ENCODE results near the gene GALK1.

GALK1 gene

GRCh38 chr17:75774991-75775668, 10.1 kb upstream of the GALK1 start:
- Histone ChIP-seq H3K4me3 (ENCODE audit: low read depth, low read length) (no peak overlapping the region), H3K36me3 (ENCODE audit: insufficient read depth, low read length) (peaks cover 28% of the 10 kb centered on the region), H2AFZ (ENCODE audit: low read length, unreplicated experiment) (no peak overlapping the region), H3K27ac (ENCODE audit: low read depth, low read length) (no peak overlapping the region), H3K79me2 (ENCODE audit: control insufficient read depth, insufficient read depth, low read length, unreplicated experiment) (peaks cover 28% of the 10 kb centered on the region), H3K27me3 (ENCODE audit: insufficient read depth, low read length) (no peaks in the 10 kb centered on the region), H3K4me1 (ENCODE audit: control insufficient read depth, insufficient read depth, low read length, unreplicated experiment) (peaks cover 13% of the 10 kb centered on the region)

GRCh38 chr17:75774471-75774990, 9.5 kb upstream of the GALK1 start:
- Histone ChIP-seq H3K79me2 (ENCODE audit: control insufficient read depth, insufficient read depth, low read length, unreplicated experiment) (peaks cover 27% of the 10 kb centered on the region), H3K4me3 (ENCODE audit: low read depth, low read length) (no peak overlapping the region), H3K27ac (ENCODE audit: low read depth, low read length) (no peak overlapping the region), H3K4me1 (ENCODE audit: control insufficient read depth, insufficient read depth, low read length, unreplicated experiment) (peaks cover 13% of the 10 kb centered on the region), H2AFZ (ENCODE audit: low read length, unreplicated experiment) (no peak overlapping the region), H3K36me3 (ENCODE audit: insufficient read depth, low read length) (peaks cover 28% of the 10 kb centered on the region), H3K27me3 (ENCODE audit: insufficient read depth, low read length) (no peaks in the 10 kb centered on the region)

- Histone ChIP-seq H3K27me3 (ENCODE audit: insufficient read depth, low read length) (no peaks in the 10 kb centered on the region), H3K4me3 (ENCODE audit: low read depth, low read length) (no peak overlapping the region), H3K4me1 (ENCODE audit: control insufficient read depth, insufficient read depth, low read length, unreplicated experiment) (peaks cover 13% of the 10 kb centered on the region), H3K36me3 (ENCODE audit: insufficient read depth, low read length) (peaks cover 26% of the 10 kb centered on the region), H3K27ac (ENCODE audit: low read depth, low read length) (no peak overlapping the region), H3K79me2 (ENCODE audit: control insufficient read depth, insufficient read depth, low read length, unreplicated experiment) (peaks cover 22% of the 10 kb centered on the region), H2AFZ (ENCODE audit: low read length, unreplicated experiment) (no peak overlapping the region)
Measured at GRCh38 chr17:75773808-75774470, 8.9 kb upstream of the GALK1 start.

GRCh38 chr17:75773121-75773807, 8.3 kb upstream of the GALK1 start:
- peaks cover 19% of the 10 kb centered on the region for H3K36me3 ChIP-seq (ENCODE audit: insufficient read depth, low read length)
- H2AFZ ChIP-seq (ENCODE audit: low read length, unreplicated experiment) = no peak overlapping the region
- no peak overlapping the region for H3K4me3 ChIP-seq (ENCODE audit: low read depth, low read length)
- no peak overlapping the region for H3K27ac ChIP-seq (ENCODE audit: low read depth, low read length)
- peaks cover 13% of the 10 kb centered on the region for H3K4me1 ChIP-seq (ENCODE audit: control insufficient read depth, insufficient read depth, low read length, unreplicated experiment)
- H3K79me2 ChIP-seq (ENCODE audit: control insufficient read depth, insufficient read depth, low read length, unreplicated experiment) = peaks cover 15% of the 10 kb centered on the region
- no peaks in the 10 kb centered on the region for H3K27me3 ChIP-seq (ENCODE audit: insufficient read depth, low read length)

- no peak overlapping the region for H2AFZ ChIP-seq (ENCODE audit: low read length, unreplicated experiment)
- peaks cover 6% of the 10 kb centered on the region for H3K4me1 ChIP-seq (ENCODE audit: control insufficient read depth, insufficient read depth, low read length, unreplicated experiment)
- no peaks in the 10 kb centered on the region for H3K79me2 ChIP-seq (ENCODE audit: control insufficient read depth, insufficient read depth, low read length, unreplicated experiment)
- no peak overlapping the region for H3K27ac ChIP-seq (ENCODE audit: low read depth, low read length)
- H3K4me3 ChIP-seq (ENCODE audit: low read depth, low read length) = no peak overlapping the region
- peaks cover 5% of the 10 kb centered on the region for H3K36me3 ChIP-seq (ENCODE audit: insufficient read depth, low read length)
- no peaks in the 10 kb centered on the region for H3K27me3 ChIP-seq (ENCODE audit: insufficient read depth, low read length)
Measured at GRCh38 chr17:75771334-75772281, 6.6 kb upstream of the GALK1 start.

GRCh38 chr17:75769536-75769935, 4.5 kb upstream of the GALK1 start:
- Histone ChIP-seq H3K79me2 (ENCODE audit: control insufficient read depth, insufficient read depth, low read length, unreplicated experiment) (no peaks in the 10 kb centered on the region), H2AFZ (ENCODE audit: low read length, unreplicated experiment) (no peak overlapping the region), H3K4me1 (ENCODE audit: control insufficient read depth, insufficient read depth, low read length, unreplicated experiment) (no peaks in the 10 kb centered on the region), H3K4me3 (ENCODE audit: low read depth, low read length) (no peak overlapping the region), H3K36me3 (ENCODE audit: insufficient read depth, low read length) (no peaks in the 10 kb centered on the region), H3K27me3 (ENCODE audit: insufficient read depth, low read length) (no peaks in the 10 kb centered on the region), H3K27ac (ENCODE audit: low read depth, low read length) (no peak overlapping the region)

- Histone ChIP-seq H3K79me2 (ENCODE audit: control insufficient read depth, insufficient read depth, low read length, unreplicated experiment) (peaks cover 5% of the 10 kb centered on the region), H2AFZ (ENCODE audit: low read length, unreplicated experiment) (no peak overlapping the region), H3K4me1 (ENCODE audit: control insufficient read depth, insufficient read depth, low read length, unreplicated experiment) (peaks cover 8% of the 10 kb centered on the region), H3K27ac (ENCODE audit: low read depth, low read length) (no peak overlapping the region), H3K36me3 (ENCODE audit: insufficient read depth, low read length) (no peaks in the 10 kb centered on the region), H3K27me3 (ENCODE audit: insufficient read depth, low read length) (no peaks in the 10 kb centered on the region), H3K4me3 (ENCODE audit: low read depth, low read length) (no peak overlapping the region)
Measured at GRCh38 chr17:75767881-75768280, 2.9 kb upstream of the GALK1 start.

GRCh38 chr17:75765981-75766380, 989 bp upstream of the GALK1 start:
- no peaks in the 10 kb centered on the region for H3K27me3 ChIP-seq (ENCODE audit: insufficient read depth, low read length)
- H2AFZ ChIP-seq (ENCODE audit: low read length, unreplicated experiment) = no peak overlapping the region
- H3K36me3 ChIP-seq (ENCODE audit: insufficient read depth, low read length) = peaks cover 3% of the 10 kb centered on the region; the same call in 1 of the 2 replicates
- H3K4me3 ChIP-seq (ENCODE audit: low read depth, low read length) = no peak overlapping the region
- H3K4me1 ChIP-seq (ENCODE audit: control insufficient read depth, insufficient read depth, low read length, unreplicated experiment) = peaks cover 8% of the 10 kb centered on the region
- H3K79me2 ChIP-seq (ENCODE audit: control insufficient read depth, insufficient read depth, low read length, unreplicated experiment) = peaks cover 5% of the 10 kb centered on the region
- no peak overlapping the region for H3K27ac ChIP-seq (ENCODE audit: low read depth, low read length)

GRCh38 chr17:75764417-75764710, 628 bp downstream of the GALK1 start:
- peaks cover 3% of the 10 kb centered on the region; the same call in 1 of the 2 replicates for H3K36me3 ChIP-seq (ENCODE audit: insufficient read depth, low read length)
- peaks cover 5% of the 10 kb centered on the region for H3K79me2 ChIP-seq (ENCODE audit: control insufficient read depth, insufficient read depth, low read length, unreplicated experiment)
- peaks cover 8% of the 10 kb centered on the region for H3K4me1 ChIP-seq (ENCODE audit: control insufficient read depth, insufficient read depth, low read length, unreplicated experiment)
- no peaks in the 10 kb centered on the region for H3K27me3 ChIP-seq (ENCODE audit: insufficient read depth, low read length)
- no peak overlapping the region for H3K27ac ChIP-seq (ENCODE audit: low read depth, low read length)
- peak overlapping the region; percentile 85 for H3K4me3 ChIP-seq (ENCODE audit: low read depth, low read length)
- H2AFZ ChIP-seq (ENCODE audit: low read length, unreplicated experiment) = peak overlapping the region; percentile 57

All from ACC112 (cell line).